HCEC 1CT (cell line): Measurements from ENCODE around the gene TMSB15C.

Experiments used
- DNase-seq: peaks from one replicate; pipeline ENCODE4 v3.0.0-alpha.2; 2017

The TMSB15C gene

DNA sequence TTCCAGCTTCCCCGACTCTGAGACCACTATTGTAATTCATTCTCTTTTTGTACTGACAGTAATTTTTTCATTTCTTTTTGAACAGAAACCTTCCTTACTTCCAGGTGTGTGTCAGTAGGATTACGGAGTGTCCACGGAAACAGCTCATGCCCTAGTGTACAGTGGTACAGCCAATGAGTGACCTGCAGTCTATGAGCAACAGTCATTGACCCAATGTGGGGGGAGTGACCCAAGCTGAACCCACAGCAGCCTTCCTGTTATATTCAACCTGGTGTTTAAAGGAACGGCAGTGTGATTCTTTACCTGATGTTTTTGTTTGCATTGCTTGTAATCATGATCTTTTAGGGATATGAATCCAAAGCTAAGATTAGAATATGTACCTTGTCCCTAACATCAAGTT is 35.0 kb downstream of the TMSB15C start:
- DNase-seq: no peak

DNA sequence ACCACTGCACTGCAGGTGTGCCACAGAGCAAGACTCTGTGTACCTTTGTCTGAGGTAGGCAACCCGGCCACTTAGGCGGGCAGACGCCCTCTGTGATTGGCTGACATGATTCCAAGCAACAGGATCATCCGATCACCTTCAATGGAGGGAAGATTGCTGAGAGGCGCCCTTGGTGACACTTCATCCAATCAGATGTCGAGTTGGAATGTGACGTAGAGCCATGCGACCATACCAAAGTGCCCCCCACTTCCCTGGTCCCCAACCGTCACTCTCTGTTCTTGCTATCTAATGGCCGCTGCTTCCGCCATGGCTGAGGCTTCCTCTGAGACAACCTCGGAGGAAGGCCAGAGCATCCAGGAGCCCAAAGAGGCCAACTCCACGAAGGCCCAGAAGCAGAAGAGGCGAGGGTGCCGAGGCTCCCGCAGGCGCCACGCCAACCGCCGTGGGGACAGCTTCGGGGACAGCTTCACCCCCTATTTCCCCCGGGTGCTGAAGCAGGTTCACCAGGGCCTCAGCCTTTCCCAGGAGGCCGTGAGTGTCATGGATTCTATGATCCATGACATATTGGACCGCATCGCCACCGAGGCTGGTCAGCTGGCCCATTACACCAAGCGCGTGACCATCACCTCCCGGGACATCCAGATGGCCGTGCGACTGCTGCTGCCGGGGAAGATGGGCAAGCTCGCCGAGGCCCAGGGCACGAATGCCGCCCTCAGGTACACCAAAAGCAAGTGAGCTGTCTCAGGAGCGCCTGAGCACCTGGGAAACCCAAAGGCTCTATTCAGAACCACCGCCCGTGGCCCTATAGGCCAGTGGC is 36.1 kb downstream of the TMSB15C start, which contains the start of gene H2BW2:
Gene H2BW2, plus strand, starts transcription at position 268 of the 817 bp plus-strand sequence. Its CDS starts 39 bp downstream, at position 307.
- no peak for DNase-seq
